ENCODE results near the gene TANGO6.

TANGO6 gene

GRCh38 chr16:68869492-68870088, 26.3 kb downstream of the TANGO6 start:
- DNase-seq: no peak

- no peak for DNase-seq
Measured at GRCh38 chr16:68873635-68874471, 30.5 kb downstream of the TANGO6 start.

- DNase-seq: no peak
Measured at GRCh38 chr16:68875871-68876270, 32.5 kb downstream of the TANGO6 start.

GRCh38 chr16:68883685-68884084, 40.4 kb downstream of the TANGO6 start:
- DNase-seq: no peak

- no peak for DNase-seq
Measured at GRCh38 chr16:68884401-68884800, 41.1 kb downstream of the TANGO6 start.

- DNase-seq: no peak
Measured at GRCh38 chr16:68884861-68885720, 41.8 kb downstream of the TANGO6 start.

GRCh38 chr16:68887107-68887506, 43.8 kb downstream of the TANGO6 start:
- no peak for DNase-seq

- no peak for DNase-seq
Measured at GRCh38 chr16:68889508-68890150, 46.3 kb downstream of the TANGO6 start.

GRCh38 chr16:68892214-68892613, 48.9 kb downstream of the TANGO6 start:
- no peak for DNase-seq

GRCh38 chr16:68892898-68893297, 49.6 kb downstream of the TANGO6 start:
- no peak for DNase-seq

- no peak for DNase-seq
Measured at GRCh38 chr16:68893710-68894705, 50.7 kb downstream of the TANGO6 start.

GRCh38 chr16:68894714-68895113, 51.4 kb downstream of the TANGO6 start:
- DNase-seq: no peak

GRCh38 chr16:68898026-68898425, 54.7 kb downstream of the TANGO6 start:
- DNase-seq: no peak

GRCh38 chr16:68900009-68900408, 56.7 kb downstream of the TANGO6 start:
- DNase-seq: no peak

GRCh38 chr16:68902003-68902968, 59.0 kb downstream of the TANGO6 start:
- DNase-seq: peak; percentile 80

- no peak for DNase-seq
Measured at GRCh38 chr16:68902969-68903345, 59.6 kb downstream of the TANGO6 start.

- no peak for DNase-seq
Measured at GRCh38 chr16:68907297-68907696, 64.0 kb downstream of the TANGO6 start.

GRCh38 chr16:68907781-68908181, 64.5 kb downstream of the TANGO6 start:
- DNase-seq: no peak

GRCh38 chr16:68909099-68909733, 65.9 kb downstream of the TANGO6 start:
- DNase-seq: no peak

GRCh38 chr16:68910051-68910450, 66.7 kb downstream of the TANGO6 start:
- no peak for DNase-seq
